ENCODE data around the gene NETO1. TPM values are rescaled to one million over a fixed set of nuclear protein-coding genes. Genes with fewer than 3 reads are reported as not detected.

NETO1 gene
- total and polyA plus RNA-seq, 2 experiments from 2014 or later = 10.8 to 20.7 TPM

- TF ChIP-seq ZNF462 (CRISPR knock-in tag; IDR thresholded peaks at IDR 0.05) = no peak
- no peak for TF ChIP-seq CREB1 (CRISPR knock-in tag; IDR thresholded peaks at IDR 0.05; ENCODE audit: low read depth)
Observed at GRCh38 chr18:72866901-72867745, 664 bp downstream of the NETO1 start (continued).

- peak overlapping the region; percentile 89 for H3K4me3 ChIP-seq
- no peak overlapping the region for H3K27ac ChIP-seq (ENCODE audit: low read depth)
- peak overlapping the region; percentile 86 for H3K4me2 ChIP-seq
- peak overlapping the region; percentile 73 for H2AFZ ChIP-seq
- peaks cover 16% of the 10 kb centered on the region for H3K79me2 ChIP-seq (replicated peaks; ENCODE audit: insufficient read depth)
- H3K27me3 ChIP-seq (ENCODE audit: insufficient read depth) = peaks cover 47% of the 10 kb centered on the region
- H4K20me1 ChIP-seq (replicated peaks; ENCODE audit: insufficient read depth) = no peaks in the 10 kb centered on the region
- Mint-ChIP-seq H3K36me3 (ENCODE audit: low read depth) (peaks cover 30% of the 10 kb centered on the region), H3K4me3 (peak overlapping the region; percentile 80), H3K27ac (no peak overlapping the region), H3K9me3 (no peaks in the 10 kb centered on the region), H3K4me1 (peaks cover 30% of the 10 kb centered on the region), H3K27me3 (ENCODE audit: insufficient read depth, low read depth, poor library complexity) (peaks cover 26% of the 10 kb centered on the region)
- H3F3A ChIP-seq (replicated peaks; ENCODE audit: low read depth) = no peaks in the 10 kb centered on the region
- ATAC-seq = peak; percentile 33
- peaks cover 7% of the 10 kb centered on the region; the same call in 1 of the 2 replicates for H3K36me3 ChIP-seq (ENCODE audit: insufficient read depth)
- peaks cover 26% of the 10 kb centered on the region for H3K4me1 ChIP-seq (ENCODE audit: insufficient read depth)
- DNase-seq (ENCODE audit: low spot score) = no peak
- no peaks in the 10 kb centered on the region for H3K9me2 ChIP-seq (ENCODE audit: insufficient read depth)
- TF ChIP-seq POLR2AphosphoS5 (IDR thresholded peaks at IDR 0.05; ENCODE audit: low read depth) = no peak
- TF ChIP-seq NANOG (IDR thresholded peaks at IDR 0.05; ENCODE audit: borderline replicate concordance) = no peak
- TF ChIP-seq ETS1 (IDR thresholded peaks at IDR 0.05) = no peak
- no peak for TF ChIP-seq EZH2 (IDR thresholded peaks at IDR 0.05; ENCODE audit: low read depth, unreplicated experiment)
- TF ChIP-seq EZH2phosphoT487 (IDR thresholded peaks at IDR 0.05; ENCODE audit: unreplicated experiment) = no peak
- TF ChIP-seq CREB1 (CRISPR knock-in tag; IDR thresholded peaks at IDR 0.05; ENCODE audit: low read depth) = no peak
- TF ChIP-seq STAT1 (IDR thresholded peaks at IDR 0.05; ENCODE audit: unreplicated experiment) = no peak
- TF ChIP-seq CTCF (conservative IDR thresholded peaks at IDR 0.05; ENCODE audit: low read depth in 2 of 2) = no peak
- TF ChIP-seq ZNF331 (CRISPR knock-in tag; IDR thresholded peaks at IDR 0.05; ENCODE audit: low read depth) = no peak
Observed at GRCh38 chr18:72866442-72866900, 1.3 kb downstream of the NETO1 start.

All from GM23338 (cell line).